NCI-H187 treated with DMSO at 0.1 percent for 48 hours (cell line): Measurements from ENCODE around the gene JAKMIP1.

Experiments used
- DNase-seq: peaks from one replicate; lab custom pipeline; 2025; lab: John Stamatoyannopoulos, UW

JAKMIP1 gene

GRCh38 chr4:6180841-6181631 is 19.3 kb downstream of the JAKMIP1 start:
- DNase-seq, result no peak

DNA sequence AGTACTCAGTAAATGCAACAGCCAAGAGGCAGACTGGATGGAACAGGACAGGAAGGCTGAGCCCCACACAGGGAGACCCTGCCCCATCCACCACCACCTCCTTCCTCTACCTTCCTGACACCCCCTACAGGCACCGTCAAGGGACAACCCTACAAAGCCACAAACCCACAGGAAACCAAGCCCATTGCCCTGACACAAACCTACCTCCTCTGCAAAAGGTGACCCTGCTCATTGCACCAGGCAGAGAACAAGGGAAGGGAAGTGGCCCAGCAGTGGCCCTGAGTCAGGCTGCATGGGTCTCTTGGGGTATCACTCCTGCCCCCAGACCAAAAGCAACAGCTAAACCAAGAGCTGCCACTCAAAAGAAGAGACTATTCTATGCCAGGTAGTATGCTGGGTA is 21.0 kb downstream of the JAKMIP1 start:
- DNase-seq, result no peak

DNA sequence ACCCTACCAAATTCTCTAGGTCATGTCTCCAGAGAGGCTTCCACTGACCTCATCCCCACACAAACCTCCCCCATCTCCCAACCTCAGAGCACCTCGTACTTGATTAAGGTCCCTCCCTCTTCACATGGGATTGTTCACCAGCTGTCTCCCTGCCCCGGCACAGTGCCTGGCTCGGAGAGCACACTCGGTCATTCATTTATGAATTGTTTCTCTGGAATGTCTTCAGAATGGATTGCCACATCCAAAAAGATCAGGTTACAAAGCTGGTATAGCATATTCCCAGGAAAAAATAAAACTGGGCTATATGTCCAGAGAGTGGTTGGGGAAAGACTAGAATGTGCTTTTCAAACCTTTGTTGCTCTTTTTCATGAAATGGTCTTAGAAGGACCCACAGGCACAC is 21.6 kb downstream of the JAKMIP1 start:
- no peak for DNase-seq

GRCh38 chr4:6177587-6178197 is 22.7 kb downstream of the JAKMIP1 start:
- DNase-seq, result no peak

DNA sequence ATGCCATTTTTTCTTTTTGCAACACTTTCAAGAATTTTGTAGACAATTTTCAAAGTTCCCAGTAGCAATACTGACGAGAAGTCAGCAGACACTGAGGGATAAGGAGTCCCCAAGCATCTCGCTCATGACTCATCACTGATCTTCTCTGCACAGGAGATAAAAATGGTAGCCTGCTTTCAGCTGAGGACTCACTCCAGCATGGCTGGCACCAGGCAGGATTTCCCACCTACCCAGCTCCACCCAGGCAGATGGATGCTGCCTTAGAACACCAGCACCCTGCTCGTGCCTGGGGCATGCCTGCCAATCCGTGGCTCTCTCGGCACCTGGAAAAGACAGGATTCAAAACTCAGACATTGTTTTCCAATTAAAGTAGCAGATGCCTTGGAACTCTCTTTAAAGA is 24.9 kb downstream of the JAKMIP1 start:
- DNase-seq, result no peak

DNA sequence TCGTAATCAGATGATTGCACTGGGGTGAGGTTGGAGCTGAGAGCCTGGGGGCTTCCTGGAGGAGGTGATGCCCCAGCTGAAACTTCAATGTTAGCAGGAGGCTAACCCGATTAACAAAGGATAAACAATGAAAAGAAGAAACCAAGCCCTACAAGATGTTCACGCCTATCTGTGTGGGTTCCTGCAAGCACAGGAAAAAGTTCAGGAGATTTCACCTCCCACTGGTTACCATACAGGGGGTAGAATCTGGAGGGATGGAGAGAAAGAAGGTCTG is 27.5 kb downstream of the JAKMIP1 start:
- DNase-seq, result no peak

GRCh38 chr4:6172093-6172926 is 28.0 kb downstream of the JAKMIP1 start:
- no peak for DNase-seq

GRCh38 chr4:6169239-6169638 is 31.1 kb downstream of the JAKMIP1 start:
- DNase-seq, result no peak

- no peak for DNase-seq
Observed at GRCh38 chr4:6165766-6166165, 34.6 kb downstream of the JAKMIP1 start.

GRCh38 chr4:6162885-6163284 is 37.5 kb downstream of the JAKMIP1 start:
- DNase-seq, result no peak

- DNase-seq, result no peak
Observed at GRCh38 chr4:6161921-6162464, 38.4 kb downstream of the JAKMIP1 start.

GRCh38 chr4:6160536-6160935 is 39.8 kb downstream of the JAKMIP1 start:
- no peak for DNase-seq

GRCh38 chr4:6157926-6158325 is 42.4 kb downstream of the JAKMIP1 start:
- DNase-seq, result no peak

GRCh38 chr4:6155996-6156750 is 44.2 kb downstream of the JAKMIP1 start:
- DNase-seq, result no peak

- DNase-seq, result no peak
Observed at GRCh38 chr4:6154875-6155274, 45.5 kb downstream of the JAKMIP1 start.

GRCh38 chr4:6153874-6154273 is 46.5 kb downstream of the JAKMIP1 start:
- no peak for DNase-seq

- no peak for DNase-seq
Observed at GRCh38 chr4:6152869-6153705, 47.3 kb downstream of the JAKMIP1 start.

DNA sequence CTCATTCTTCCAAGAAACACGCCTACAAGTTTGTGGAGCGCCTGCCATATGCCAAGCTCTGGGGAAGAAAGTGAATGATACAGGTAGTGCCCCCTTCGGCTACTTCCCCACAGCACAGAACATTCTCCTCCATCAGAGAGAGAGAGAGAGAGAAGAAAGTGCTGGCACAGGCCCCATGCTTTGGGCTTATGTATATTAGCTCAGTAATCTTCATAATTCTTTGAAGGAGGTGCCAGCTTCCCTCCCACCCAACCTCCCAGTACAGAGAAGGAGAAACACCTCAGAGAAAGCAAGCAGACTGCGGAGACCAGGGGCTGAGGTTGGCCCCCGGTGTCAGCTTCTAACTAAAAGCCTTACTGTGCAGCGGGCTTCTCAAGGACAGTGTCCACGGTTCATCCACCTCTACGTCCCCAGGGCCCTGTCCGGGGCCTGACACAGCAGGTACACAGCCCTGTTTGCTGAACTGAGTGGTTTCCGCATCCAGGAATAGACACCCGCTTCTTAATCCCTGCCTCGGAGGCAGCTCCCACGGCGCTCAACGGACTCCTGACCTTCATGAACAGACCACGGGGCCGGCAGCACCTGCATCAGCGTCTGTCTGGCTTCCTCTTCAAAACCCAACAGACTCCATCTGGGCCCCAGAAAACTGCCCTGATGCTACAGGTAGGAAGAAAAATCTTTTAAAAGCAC is 50.2 kb downstream of the JAKMIP1 start:
- no peak for DNase-seq

- no peak for DNase-seq
Observed at GRCh38 chr4:6148506-6149205, 51.7 kb downstream of the JAKMIP1 start.

DNA sequence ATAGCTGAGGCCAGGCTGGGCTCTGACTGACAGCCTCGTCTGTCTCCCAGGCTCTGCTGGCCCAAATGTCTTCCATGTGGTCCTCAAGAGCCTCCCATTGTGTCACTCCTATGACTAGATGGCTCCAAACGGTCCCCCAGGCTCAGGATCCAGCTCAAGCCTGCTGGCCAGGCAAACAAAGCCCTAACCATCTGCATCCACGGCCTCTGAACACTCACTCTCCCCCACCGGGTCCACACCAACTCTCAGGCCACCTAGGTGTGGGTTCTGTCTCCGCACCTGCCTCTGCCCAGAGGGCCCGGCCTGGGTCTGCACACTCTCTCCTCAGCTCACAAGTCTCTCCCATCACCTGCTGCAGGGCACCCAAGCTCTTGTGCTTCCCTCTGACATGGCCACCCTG is 52.9 kb downstream of the JAKMIP1 start:
- DNase-seq, result no peak
